Measurements from ENCODE around the gene HDAC9. TPM values are rescaled to one million over a fixed set of nuclear protein-coding genes. Genes with fewer than 3 reads are reported as not detected.
A peak's percentile ranks its signal among the peaks of the same experiment; 100 is the strongest.

Gene HDAC9
- total and polyA plus RNA-seq, 8 donors, result 1.3 to 12.3 (median 3.5) TPM

DNA sequence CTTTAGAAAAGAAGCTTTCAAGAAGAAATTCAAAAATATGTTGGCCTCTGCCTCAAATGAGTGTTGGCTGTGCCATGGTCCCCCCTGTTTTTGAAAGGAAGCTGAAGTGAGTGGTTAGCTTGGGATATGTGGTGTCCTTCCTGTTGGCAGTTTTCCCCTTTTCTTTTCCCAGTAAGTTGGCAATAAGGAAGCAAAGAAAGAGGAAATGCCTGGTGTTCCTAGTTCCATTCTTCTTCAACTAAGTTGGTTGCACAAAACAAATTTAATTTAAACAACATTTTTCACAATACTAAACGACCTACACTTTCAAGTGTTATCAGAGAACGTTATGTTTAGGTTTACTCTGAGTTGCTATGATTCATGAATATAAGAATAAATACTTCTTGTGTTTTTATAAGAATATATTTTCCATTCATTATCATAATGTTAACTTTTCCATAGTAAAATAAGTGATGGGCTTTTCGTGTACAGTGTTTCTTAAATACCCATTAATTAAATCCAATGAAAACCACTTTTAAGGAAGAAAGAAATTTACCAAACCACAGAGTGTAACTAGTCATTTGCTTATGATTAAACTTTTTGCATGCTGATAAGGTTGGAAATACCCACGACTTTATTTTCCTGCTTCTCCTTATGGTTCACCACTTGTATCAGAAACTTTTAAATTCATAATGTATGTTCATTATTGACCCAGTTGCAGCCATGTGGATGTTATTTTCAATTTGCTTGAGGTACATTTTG is 7.7 kb downstream of the HDAC9 start:
- Histone ChIP-seq H3K9me3 (no peaks in the 10 kb centered on the region), H3K27ac (no peak overlapping the region), H3K27me3 (peaks cover 0 to 2% (median 0%) of the 10 kb centered on the region in 4 donors), H3K4me3 (no peak overlapping the region), H3K36me3 (no peaks in the 10 kb centered on the region), H3K4me1 (no peaks in the 10 kb centered on the region)
- TF ChIP-seq, protein P1, sequence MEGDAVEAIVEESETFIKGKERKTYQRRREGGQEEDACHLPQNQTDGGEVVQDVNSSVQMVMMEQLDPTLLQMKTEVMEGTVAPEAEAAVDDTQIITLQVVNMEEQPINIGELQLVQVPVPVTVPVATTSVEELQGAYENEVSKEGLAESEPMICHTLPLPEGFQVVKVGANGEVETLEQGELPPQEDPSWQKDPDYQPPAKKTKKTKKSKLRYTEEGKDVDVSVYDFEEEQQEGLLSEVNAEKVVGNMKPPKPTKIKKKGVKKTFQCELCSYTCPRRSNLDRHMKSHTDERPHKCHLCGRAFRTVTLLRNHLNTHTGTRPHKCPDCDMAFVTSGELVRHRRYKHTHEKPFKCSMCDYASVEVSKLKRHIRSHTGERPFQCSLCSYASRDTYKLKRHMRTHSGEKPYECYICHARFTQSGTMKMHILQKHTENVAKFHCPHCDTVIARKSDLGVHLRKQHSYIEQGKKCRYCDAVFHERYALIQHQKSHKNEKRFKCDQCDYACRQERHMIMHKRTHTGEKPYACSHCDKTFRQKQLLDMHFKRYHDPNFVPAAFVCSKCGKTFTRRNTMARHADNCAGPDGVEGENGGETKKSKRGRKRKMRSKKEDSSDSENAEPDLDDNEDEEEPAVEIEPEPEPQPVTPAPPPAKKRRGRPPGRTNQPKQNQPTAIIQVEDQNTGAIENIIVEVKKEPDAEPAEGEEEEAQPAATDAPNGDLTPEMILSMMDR (IDR thresholded peaks at IDR 0.05), result no peak
- DNase-seq (no peak), ATAC-seq (no peak), FAIRE-seq (peak; percentile 23)
- intact Hi-C loops (cut with DNase I), result no loop called here
- WGBS, 2 donors, result 23% methylated on average over 4 of the region's 4 CpGs

DNA sequence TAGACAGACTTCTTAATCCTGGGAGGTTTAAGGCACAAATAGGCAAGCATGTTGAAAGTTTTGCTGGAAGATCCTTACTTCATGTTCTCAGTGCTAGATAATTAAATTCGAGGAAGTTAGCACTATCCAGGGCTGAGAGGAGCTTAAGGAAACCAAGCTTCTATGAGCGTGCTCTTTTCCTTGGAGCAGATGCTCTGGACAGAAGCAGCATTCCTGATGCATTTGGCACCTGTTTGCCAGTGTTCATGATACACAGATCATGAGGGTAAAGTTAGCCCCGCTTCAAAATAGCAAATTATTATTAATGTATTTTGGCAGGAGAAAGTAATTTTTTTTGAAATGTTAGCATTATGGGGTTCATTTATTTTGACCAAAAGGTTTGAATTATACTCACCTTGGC is 9.4 kb downstream of the HDAC9 start:
- H3K27me3 ChIP-seq, result peaks cover 0 to 2% (median 0%) of the 10 kb centered on the region in 4 donors
- DNase-seq (no peak), ATAC-seq (no peak), FAIRE-seq (no peak)
- H3K9me3 ChIP-seq, result no peaks in the 10 kb centered on the region
- intact Hi-C loops (cut with DNase I), result no loop called here
- H3K4me3 ChIP-seq, result no peak overlapping the region
- 60 to 64% methylated on average over 3 of the region's 3 CpGs for WGBS, 2 donors
- TF ChIP-seq, protein P1 (IDR thresholded peaks at IDR 0.05), result no peak
- H3K4me1 ChIP-seq, result no peaks in the 10 kb centered on the region
- no peaks in the 10 kb centered on the region for H3K36me3 ChIP-seq
- no peak overlapping the region for H3K27ac ChIP-seq

DNA sequence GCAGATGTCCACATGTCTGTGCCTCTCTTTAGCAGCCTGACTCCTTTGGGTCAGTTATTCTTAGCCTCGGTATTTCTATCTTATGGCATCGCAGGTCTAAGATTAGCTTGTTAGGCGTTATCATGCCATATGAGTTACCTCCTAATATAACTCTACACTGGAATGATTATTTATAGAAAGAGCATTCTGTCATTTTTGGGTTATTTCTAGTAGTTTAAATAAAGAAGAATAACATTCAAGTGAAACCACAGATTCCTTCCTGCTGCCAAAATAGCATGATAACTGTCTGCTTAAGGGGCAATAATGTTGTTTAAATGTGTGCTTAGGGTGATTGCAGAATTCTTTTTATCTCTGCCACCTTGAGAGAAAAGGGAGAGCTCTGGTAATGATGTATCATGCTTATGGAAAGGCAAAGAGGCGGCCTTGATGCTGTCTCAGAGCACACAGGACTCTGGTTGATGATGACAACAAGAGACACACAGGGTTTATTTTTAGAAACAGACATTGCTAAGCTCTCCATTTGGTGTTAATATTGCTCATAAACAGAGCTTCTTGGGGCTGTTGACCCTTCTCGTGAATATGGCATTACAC is 10.4 kb downstream of the HDAC9 start:
- Histone ChIP-seq H3K4me3 (no peak overlapping the region), H3K9me3 (no peaks in the 10 kb centered on the region), H3K27ac (no peak overlapping the region), H3K27me3 (peaks cover 0 to 2% (median 0%) of the 10 kb centered on the region in 4 donors), H3K36me3 (no peaks in the 10 kb centered on the region), H3K4me1 (no peaks in the 10 kb centered on the region)
- no peak for DNase-seq
- TF ChIP-seq, protein P1 (IDR thresholded peaks at IDR 0.05), result no peak
- 47 to 67% methylated on average over 5 of the region's 5 CpGs for WGBS, 2 donors
- no peak for FAIRE-seq
- intact Hi-C loops (cut with DNase I), result no loop called here
- no peak for ATAC-seq

DNA sequence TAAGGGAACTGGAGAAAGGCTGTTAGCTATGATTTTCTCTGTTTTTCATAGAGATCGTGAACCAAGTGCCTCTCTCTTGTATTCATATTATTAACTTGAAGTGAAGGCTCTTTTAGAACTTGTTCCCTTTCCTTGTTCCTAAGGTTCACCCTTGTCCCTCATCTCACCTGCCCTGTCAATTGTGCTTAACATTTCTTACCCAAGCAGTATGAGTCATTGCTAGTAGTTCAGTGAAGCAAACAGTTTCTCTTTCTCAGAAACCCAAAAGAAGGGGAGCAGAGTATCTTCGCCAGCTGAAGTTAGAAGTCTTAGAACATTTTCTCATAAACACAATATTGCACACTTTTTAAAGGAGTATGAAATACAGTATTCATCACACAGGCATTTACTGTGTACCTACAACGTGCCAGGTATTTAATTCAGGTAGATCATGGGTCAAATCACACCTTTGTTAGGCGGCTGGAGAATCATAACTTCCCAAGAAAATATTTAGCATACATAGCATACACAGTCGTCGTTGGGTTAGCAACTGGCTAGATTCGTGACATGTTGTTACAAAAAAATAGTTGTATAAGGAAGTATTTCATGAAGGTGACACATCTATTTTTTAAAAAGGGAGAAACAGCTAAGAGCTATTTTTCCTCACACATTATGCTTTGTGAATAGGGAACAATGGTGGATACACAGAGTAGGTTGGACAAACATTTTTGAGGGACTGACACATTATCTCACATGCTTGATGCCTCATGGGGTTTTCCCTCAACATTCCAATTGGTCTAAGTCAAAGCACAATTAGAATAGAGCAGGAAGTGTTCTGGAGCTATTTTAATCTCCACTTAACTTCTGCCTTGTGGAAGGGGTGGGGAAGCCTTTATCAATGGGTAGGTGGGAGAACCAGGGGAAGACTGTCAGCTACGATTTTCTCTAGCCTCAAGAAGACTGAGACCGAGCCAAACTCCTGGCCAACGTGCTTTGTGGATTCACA is 13.2 kb downstream of the HDAC9 start:
- FAIRE-seq (no peak), DNase-seq (no peak), ATAC-seq (peak; percentile 35 to 92 (median 86))
- TF ChIP-seq, protein P1 (IDR thresholded peaks at IDR 0.05), result no peak
- Histone ChIP-seq H3K36me3 (no peaks in the 10 kb centered on the region), H3K27ac (peak overlapping the region in 2 of 4 donors; percentile 74 to 81), H3K4me3 (no peak overlapping the region), H3K4me1 (no peaks in the 10 kb centered on the region), H3K27me3 (peaks cover 0 to 2% (median 0%) of the 10 kb centered on the region in 4 donors), H3K9me3 (no peaks in the 10 kb centered on the region)
- intact Hi-C loops (cut with DNase I), result no loop called here
- 42 to 56% methylated on average over 10 of the region's 10 CpGs for whole genome bisulfite sequencing, 2 donors

Measured in pancreas (tissue), 10 donors.